ENCODE measurements around the gene EEA1. TPM values are rescaled to one million over a fixed set of nuclear protein-coding genes. Genes with fewer than 3 reads are reported as not detected.
"Not testable (repeated sequence)": the region's sequence is repeated elsewhere in the genome, so short reads cannot be mapped to it uniquely, and the experiment has no call there.

EEA1 gene
- 11.2 TPM for polyA plus RNA-seq (2013, experiment 1 of 2; ENCODE audit: insufficient read length)
- 16.6 TPM for polyA plus RNA-seq (2013, experiment 2 of 2; ENCODE audit: insufficient read length)

- DNase-seq = peak; percentile 96
Measured at GRCh38 chr12:92928962-92929915, at the start of gene EEA1. Gene EEA1, minus strand, starts transcription at chr12:92929295. Its CDS starts 229 bp downstream, at chr12:92929066.

- no peak for DNase-seq
Measured at GRCh38 chr12:92978607-92979006, 49.5 kb upstream of the EEA1 start.

- DNase-seq = no peak
Measured at GRCh38 chr12:92977326-92977725, 48.2 kb upstream of the EEA1 start.

GRCh38 chr12:92974759-92975158 is 45.7 kb upstream of the EEA1 start:
- DNase-seq = no peak

DNA sequence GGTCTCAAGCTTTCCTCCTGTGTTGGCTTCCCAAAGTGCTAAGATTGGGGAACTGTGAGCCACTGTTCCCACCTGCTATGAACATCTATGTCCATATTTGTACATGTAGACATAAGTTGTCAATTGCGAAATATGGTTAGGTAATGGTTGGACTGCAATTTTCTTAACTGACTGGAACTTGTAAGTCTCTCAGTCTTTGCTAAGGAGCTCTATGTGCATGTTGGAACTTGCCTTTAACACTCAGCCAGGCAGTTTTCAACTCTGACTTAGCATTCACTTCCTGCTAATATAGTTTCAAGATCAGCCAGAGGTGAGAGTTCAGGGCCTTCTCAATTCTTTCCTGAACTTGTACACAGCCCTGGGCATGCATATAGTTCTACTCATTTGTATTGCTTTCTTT is 44.5 kb upstream of the EEA1 start:
- DNase-seq = peak; percentile 38

GRCh38 chr12:92971859-92972524 is 42.9 kb upstream of the EEA1 start:
- peak; percentile 62 for DNase-seq

DNA sequence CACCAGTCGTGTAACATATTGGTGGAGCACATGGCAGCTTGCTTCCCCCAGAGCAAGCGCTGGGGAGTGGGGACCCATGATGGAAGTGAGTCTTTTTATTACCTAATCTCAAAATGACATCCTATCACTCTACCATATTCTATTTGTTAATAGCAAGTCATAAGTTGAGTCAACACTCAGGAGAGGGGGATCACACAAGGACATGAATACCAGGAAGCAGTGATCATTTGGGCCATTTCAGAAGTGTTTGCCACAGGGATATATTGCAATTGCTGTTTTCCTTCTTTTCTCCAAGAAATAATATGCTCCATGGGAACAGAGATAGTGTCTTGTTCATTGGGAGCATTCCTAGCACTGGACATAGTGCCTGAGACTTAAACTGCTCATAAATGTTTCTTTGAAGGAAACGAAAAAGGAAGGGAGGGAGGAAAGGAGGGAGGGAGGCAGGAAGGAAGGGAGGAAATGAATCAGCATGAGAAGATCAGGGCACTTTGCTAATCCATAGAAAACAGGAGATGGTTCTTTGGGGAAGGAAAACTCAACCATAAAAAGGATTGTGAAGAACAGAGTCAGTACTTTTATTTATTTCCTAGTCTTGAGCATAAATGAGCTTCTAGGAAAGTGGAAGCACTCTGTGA is 39.2 kb upstream of the EEA1 start:
- no peak for DNase-seq

- not testable (repeated sequence) for DNase-seq
Measured at GRCh38 chr12:92964378-92964777, 35.3 kb upstream of the EEA1 start.

GRCh38 chr12:92961949-92962348 is 32.9 kb upstream of the EEA1 start:
- peak; percentile 32 for DNase-seq

GRCh38 chr12:92955997-92956663 is 27.0 kb upstream of the EEA1 start:
- DNase-seq = peak; percentile 15

DNA sequence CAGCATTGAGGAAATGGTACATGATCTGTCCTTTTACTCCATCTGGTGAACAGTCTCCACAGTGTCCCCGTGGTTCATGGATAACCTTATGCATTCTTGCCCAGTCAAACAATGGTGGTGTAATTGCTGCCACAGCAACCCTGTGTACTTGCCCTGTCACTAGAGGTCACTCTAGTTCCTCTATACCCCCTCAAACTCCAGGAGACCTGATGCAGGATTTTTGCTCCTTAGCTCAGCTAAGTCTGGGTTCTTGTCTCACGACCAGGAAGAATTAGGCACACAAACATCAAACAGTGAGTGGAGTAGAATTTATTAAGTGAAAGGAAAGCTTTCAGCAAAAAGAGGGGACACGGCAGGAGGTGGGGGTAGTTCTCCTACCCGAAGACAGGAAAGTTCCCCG is 24.7 kb upstream of the EEA1 start:
- DNase-seq = no peak

DNA sequence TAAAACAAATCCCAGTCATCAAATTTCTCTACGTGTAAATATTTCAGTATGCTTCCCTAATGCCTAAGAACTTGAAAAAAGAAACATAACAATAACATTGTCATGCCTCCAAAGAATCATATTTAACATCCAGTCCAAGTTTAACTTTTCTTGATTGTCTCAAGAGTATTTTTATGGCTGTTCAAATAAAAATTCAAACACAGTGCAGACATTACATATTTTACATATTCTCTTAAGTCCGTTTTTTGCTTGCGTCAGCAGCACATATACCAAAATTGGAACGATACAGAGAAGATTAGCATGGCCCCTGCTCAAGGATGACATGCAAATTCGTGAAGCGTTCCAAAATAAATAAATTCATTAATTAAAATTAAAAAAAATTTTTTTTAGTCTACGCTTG is 23.3 kb upstream of the EEA1 start:
- DNase-seq = no peak

GRCh38 chr12:92951006-92951405 is 21.9 kb upstream of the EEA1 start:
- no peak for DNase-seq

DNA sequence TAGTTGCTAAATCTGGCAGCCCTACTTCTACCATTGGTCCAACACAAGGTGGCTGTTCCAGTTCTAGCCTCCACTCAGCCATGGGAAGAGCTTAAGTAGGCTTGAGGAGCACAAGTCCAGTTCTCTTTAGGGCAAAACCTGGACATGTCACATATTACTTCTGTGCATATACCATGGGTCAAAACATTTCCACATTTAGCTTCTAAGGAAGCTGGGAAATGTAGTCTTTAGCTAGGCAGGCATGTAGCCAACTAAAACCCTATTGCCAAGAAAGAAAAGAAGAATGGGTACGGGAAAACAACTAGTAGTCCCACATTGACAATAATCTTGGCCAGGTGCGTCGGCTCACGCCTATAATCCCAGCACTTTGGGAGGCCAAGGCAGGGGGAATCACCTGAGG is 20.9 kb upstream of the EEA1 start:
- no peak for DNase-seq

- DNase-seq = no peak
Measured at GRCh38 chr12:92949466-92949865, 20.4 kb upstream of the EEA1 start.

- no peak for DNase-seq
Measured at GRCh38 chr12:92947589-92948215, 18.6 kb upstream of the EEA1 start.

- DNase-seq = no peak
Measured at GRCh38 chr12:92945659-92946220, 16.6 kb upstream of the EEA1 start.

- DNase-seq = no peak
Measured at GRCh38 chr12:92943482-92944250, 14.6 kb upstream of the EEA1 start.

DNA sequence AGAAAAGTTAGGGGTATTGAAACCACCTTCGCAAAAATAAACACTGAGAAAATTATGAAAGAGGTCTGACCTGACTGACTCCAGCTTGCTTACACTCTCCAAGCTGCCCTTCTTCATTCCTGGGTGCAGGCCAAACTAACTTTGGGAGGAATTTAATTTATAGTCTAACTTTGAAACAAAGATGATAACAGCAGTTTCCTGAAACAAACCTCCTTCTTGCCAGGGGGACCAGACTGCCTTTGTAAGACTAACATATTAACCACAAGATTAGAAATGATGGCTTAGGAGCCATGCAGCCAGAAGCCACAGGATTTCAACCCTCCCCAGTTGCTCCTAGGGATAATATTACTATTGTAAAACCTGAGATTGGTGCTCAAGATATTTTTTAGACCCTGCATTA is 13.8 kb upstream of the EEA1 start:
- peak; percentile 43 for DNase-seq

- DNase-seq = no peak
Measured at GRCh38 chr12:92939116-92939515, 10.0 kb upstream of the EEA1 start.

DNA sequence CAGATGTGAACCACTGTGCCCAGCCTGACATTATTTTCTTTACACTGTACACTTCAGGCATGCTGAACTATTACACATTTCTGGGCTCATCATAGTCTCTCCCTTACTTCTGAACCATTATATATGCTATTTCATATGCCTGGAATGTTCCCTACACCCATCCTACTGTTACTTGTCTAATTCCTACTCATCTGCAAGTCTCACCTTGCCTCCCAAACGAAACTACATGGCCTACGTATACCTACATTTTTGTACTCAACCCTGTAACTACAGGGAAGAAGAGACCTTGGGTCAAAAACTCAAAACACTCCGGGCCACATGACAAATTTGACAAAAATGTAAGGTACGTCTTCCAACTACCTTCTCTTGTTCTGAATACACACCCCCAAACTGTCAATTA is 9.5 kb upstream of the EEA1 start:
- DNase-seq = no peak

All from fibroblast of skin of back (primary cell).